ENCODE measurements around the gene DSTN. TPM values are rescaled to one million over a fixed set of nuclear protein-coding genes. Genes with fewer than 3 reads are reported as not detected.
A peak's percentile ranks its signal among the peaks of the same experiment; 100 is the strongest.

Gene DSTN
- total and polyA plus RNA-seq, 4 donors = 174 to 405 (median 314) TPM

DNA sequence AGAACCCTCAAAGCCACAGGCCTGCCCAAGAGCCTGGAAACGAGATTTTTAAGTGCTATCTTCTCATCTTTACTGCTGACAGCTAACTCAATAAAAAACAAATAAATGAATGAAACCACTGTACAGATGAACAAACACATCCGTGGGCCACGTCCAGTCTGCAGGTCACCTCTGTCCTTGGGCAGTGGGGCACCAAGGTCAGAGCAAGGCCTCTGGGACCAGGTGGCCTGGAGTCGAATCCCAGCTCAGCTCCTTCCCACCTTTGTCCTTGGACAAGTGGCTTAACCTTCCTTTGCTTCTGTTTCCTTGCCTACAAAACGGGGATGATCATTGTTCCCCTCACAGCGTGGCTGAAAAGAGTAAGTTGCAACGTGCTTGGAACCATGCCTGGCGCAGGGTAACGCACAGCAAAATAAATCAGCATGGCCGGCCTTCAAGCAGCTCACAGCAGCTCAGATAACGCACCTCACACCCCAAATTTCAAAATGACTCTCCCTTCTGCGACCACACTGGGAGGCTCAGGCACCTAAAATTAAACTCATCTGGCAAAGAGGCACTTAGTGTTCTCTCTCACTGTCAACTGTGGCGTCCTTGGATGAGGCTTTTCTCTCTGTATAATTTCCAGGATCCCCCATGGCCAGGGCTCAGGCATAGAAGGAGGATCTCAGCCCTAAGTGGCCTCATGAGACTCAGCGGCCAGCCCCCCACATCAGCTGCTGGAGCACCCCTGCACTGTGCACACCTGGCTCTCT is 76.5 kb downstream of the DSTN start:
- no peak overlapping the region for H3K27ac ChIP-seq (ENCODE audit: low read depth, low read length)
- H3K4me1 ChIP-seq (ENCODE audit: control insufficient read depth, insufficient read depth, low read length) = peaks cover 82% of the 10 kb centered on the region

GRCh38 chr20:17646961-17647301 is 77.1 kb downstream of the DSTN start:
- Histone ChIP-seq H3K4me1 (ENCODE audit: control insufficient read depth, insufficient read depth, low read length) (peaks cover 82% of the 10 kb centered on the region), H3K27me3 (ENCODE audit: control insufficient read depth, insufficient read depth, low read length) (no peaks in the 10 kb centered on the region), H3K4me3 (ENCODE audit: low read depth, low read length) (no peak overlapping the region), H3K9me3 (ENCODE audit: control insufficient read depth, insufficient read depth, low read length) (no peaks in the 10 kb centered on the region), H3K36me3 (ENCODE audit: control insufficient read depth, insufficient read depth, low read length) (peaks cover 11% of the 10 kb centered on the region), H3K27ac (ENCODE audit: low read depth, low read length) (no peak overlapping the region)
- WGBS (ENCODE audit: insufficient coverage) = 62% methylated on average over 4 of the region's 5 CpGs
- peak in 1 of 6 donors; percentile 17 for DNase-seq (ENCODE audit: low read depth in 4 of 6, low spot score in 6 of 6)

More for the DNA sequence above, 76.5 kb downstream of the DSTN start:
- H3K27me3 ChIP-seq (ENCODE audit: control insufficient read depth, insufficient read depth, low read length) = no peaks in the 10 kb centered on the region
- WGBS (ENCODE audit: insufficient coverage) = 40% methylated on average over 12 of the region's 14 CpGs
- H3K4me3 ChIP-seq (ENCODE audit: low read depth, low read length) = no peak overlapping the region
- DNase-seq (ENCODE audit: low read depth in 4 of 6, low spot score in 6 of 6) = peak in 2 of 6 donors; percentile 42 to 72
- peaks cover 17% of the 10 kb centered on the region for H3K36me3 ChIP-seq (ENCODE audit: control insufficient read depth, insufficient read depth, low read length)
- no peaks in the 10 kb centered on the region for H3K9me3 ChIP-seq (ENCODE audit: control insufficient read depth, insufficient read depth, low read length)

GRCh38 chr20:17647391-17648314 is 77.8 kb downstream of the DSTN start:
- H3K4me3 ChIP-seq (ENCODE audit: low read depth, low read length) = no peak overlapping the region
- H3K9me3 ChIP-seq (ENCODE audit: control insufficient read depth, insufficient read depth, low read length) = no peaks in the 10 kb centered on the region
- peaks cover 80% of the 10 kb centered on the region for H3K4me1 ChIP-seq (ENCODE audit: control insufficient read depth, insufficient read depth, low read length)
- 85% methylated on average over 19 of the region's 20 CpGs for WGBS (ENCODE audit: insufficient coverage)
- no peaks in the 10 kb centered on the region for H3K27me3 ChIP-seq (ENCODE audit: control insufficient read depth, insufficient read depth, low read length)
- H3K27ac ChIP-seq (ENCODE audit: low read depth, low read length) = no peak overlapping the region
- H3K36me3 ChIP-seq (ENCODE audit: control insufficient read depth, insufficient read depth, low read length) = peaks cover 9% of the 10 kb centered on the region
- DNase-seq (ENCODE audit: low read depth in 4 of 6, low spot score in 6 of 6) = no peak

DNA sequence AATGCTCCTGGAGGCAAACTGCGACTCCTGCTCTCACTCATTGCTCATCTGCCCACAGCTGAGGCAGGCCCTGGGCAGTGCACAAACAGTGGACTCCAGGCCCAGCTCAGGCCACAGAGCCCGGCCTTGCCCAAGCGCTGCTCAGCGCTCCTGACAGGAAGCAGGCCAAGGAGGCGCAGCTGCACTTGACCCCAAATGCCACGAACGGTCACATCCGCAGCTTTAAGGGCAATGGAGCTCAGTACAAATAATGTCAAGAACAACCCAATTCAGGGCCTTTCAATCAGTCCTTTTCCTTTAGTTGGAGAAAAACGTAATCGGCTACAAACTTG is 78.4 kb downstream of the DSTN start:
- Histone ChIP-seq H3K36me3 (ENCODE audit: control insufficient read depth, insufficient read depth, low read length) (peaks cover 8% of the 10 kb centered on the region), H3K27ac (ENCODE audit: low read depth, low read length) (no peak overlapping the region), H3K9me3 (ENCODE audit: control insufficient read depth, insufficient read depth, low read length) (no peaks in the 10 kb centered on the region), H3K4me1 (ENCODE audit: control insufficient read depth, insufficient read depth, low read length) (peaks cover 74% of the 10 kb centered on the region), H3K4me3 (ENCODE audit: low read depth, low read length) (no peak overlapping the region), H3K27me3 (ENCODE audit: control insufficient read depth, insufficient read depth, low read length) (no peaks in the 10 kb centered on the region)
- WGBS (ENCODE audit: insufficient coverage) = 90% methylated on average over 8 of the region's 10 CpGs
- DNase-seq (ENCODE audit: low read depth in 4 of 6, low spot score in 6 of 6) = no peak

DNA sequence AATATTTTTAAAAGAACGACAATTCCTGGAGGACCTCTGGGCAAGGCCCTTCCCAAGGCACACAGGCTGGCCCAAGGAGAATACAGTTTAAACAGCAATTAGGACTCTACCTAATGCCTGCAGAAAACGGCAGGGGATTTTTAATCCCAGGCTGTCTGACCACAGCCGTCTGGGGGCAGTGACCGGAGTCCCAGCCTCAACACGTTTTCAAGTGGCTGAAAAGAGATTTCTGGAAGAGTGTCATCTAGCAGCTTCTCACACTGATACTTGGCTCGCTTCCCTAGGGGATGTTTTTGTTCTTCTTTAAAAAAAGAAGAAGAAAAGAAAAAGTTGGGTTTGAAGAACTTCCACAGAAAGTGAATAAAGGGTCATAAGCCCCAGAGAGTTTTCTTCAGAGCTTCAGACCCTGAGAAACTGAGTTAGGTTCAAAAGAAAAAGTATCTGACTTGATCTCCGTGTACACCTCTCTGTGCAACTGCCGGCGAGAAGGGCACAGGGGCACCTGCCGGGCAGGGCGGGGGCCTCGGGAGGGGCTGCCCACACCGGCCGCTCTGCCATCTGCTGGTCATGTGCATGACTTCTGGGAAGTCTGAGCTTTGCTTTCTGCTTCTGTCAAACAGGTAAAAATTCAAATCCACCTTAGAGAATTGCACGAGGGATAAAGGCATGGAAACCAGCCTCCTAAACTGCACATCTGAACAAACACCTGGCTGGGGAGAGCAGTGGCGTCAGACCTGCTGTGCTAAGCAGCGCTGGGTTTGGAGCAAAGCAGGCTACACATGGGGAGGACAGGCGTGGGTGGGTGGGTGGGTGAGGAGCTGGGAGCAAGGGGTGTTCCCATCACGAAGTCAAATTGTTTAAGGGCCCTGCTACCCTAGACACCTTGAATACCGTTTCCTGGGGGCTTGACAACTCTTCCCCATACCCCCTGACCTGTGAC is 79.2 kb downstream of the DSTN start:
- H3K4me1 ChIP-seq (ENCODE audit: control insufficient read depth, insufficient read depth, low read length) = peaks cover 66% of the 10 kb centered on the region
- 47% methylated on average over 12 of the region's 20 CpGs for WGBS (ENCODE audit: insufficient coverage)
- H3K9me3 ChIP-seq (ENCODE audit: control insufficient read depth, insufficient read depth, low read length) = no peaks in the 10 kb centered on the region
- peaks cover 9% of the 10 kb centered on the region for H3K36me3 ChIP-seq (ENCODE audit: control insufficient read depth, insufficient read depth, low read length)
- H3K27ac ChIP-seq (ENCODE audit: low read depth, low read length) = no peak overlapping the region
- DNase-seq (ENCODE audit: low read depth in 4 of 6, low spot score in 6 of 6) = peak in 1 of 6 donors; percentile 48
- H3K27me3 ChIP-seq (ENCODE audit: control insufficient read depth, insufficient read depth, low read length) = no peaks in the 10 kb centered on the region
- no peak overlapping the region for H3K4me3 ChIP-seq (ENCODE audit: low read depth, low read length)

DNA sequence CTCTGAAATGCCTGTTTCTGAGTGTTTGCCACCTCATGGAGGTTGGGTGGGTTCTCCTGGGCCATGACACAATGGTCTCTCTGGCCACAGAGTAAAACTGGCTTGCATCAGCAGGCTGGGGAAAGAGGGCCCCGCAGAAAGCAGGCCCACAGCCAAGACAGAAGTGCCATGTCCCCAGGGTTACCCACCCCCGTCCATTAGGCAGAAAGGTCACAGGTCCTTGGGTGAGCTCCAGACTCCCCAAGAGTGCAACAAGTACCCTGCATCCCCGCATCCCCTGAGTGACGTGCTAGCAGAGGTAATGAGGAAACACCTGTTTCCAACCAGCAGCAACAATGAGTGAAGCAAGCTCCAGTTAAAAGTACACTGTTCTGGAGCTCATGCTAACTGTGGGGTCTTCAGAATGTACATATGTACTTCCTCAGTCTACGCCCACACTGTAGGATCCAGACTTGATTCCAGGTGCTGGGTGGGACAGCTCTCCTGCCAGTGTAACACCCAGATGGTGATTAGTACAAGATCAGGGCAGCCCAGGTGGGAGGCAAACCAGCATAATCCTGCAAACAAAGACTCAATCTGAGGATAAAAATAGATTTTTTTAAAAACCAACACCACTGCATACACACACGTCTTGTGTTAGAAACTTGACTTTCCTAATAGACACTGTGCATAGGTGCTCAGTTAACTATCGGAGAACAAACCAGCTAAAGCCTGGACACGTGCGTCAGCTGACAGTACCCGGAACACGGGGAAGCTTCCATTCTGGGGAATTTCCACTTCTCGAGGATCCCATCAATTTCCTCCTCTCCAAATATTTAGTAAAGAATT is 80.6 kb downstream of the DSTN start:
- no peak overlapping the region for H3K4me3 ChIP-seq (ENCODE audit: low read depth, low read length)
- H3K9me3 ChIP-seq (ENCODE audit: control insufficient read depth, insufficient read depth, low read length) = no peaks in the 10 kb centered on the region
- peaks cover 9% of the 10 kb centered on the region for H3K36me3 ChIP-seq (ENCODE audit: control insufficient read depth, insufficient read depth, low read length)
- no peak overlapping the region for H3K27ac ChIP-seq (ENCODE audit: low read depth, low read length)
- WGBS (ENCODE audit: insufficient coverage) = 78% methylated on average over 5 of the region's 12 CpGs
- no peak for DNase-seq (ENCODE audit: low read depth in 4 of 6, low spot score in 6 of 6)
- H3K4me1 ChIP-seq (ENCODE audit: control insufficient read depth, insufficient read depth, low read length) = peaks cover 53% of the 10 kb centered on the region
- no peaks in the 10 kb centered on the region for H3K27me3 ChIP-seq (ENCODE audit: control insufficient read depth, insufficient read depth, low read length)

DNA sequence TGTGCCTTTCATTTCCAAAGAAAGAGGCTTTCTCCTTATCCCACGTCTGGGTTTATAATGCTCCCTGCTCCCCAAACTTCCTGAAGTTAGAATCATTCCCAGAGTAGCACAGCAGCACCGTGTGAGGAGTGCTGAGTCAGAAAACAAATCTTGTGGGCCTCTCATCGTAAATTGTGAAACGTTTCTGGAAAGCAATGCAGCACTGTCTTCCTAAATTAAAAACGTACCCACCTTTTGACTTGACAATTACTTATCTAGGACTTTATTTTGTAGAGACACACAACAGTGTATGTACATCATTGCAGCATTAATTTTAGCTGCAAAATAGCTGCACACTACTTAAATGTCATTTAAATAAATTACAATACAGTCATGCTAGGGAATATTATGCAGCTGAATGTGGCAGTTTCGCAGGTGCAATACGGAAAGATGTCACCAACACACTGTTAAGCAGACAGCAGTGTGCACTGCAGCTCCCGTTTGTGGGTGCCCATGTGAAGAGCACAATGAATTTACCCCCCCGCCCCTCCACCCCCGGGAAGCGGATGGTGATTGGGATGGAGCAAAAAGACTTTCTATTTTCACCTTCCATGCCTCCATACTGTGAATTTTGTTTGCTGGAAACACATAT is 81.4 kb downstream of the DSTN start:
- no peaks in the 10 kb centered on the region for H3K27me3 ChIP-seq (ENCODE audit: control insufficient read depth, insufficient read depth, low read length)
- H3K4me1 ChIP-seq (ENCODE audit: control insufficient read depth, insufficient read depth, low read length) = peaks cover 46% of the 10 kb centered on the region
- peaks cover 9% of the 10 kb centered on the region for H3K36me3 ChIP-seq (ENCODE audit: control insufficient read depth, insufficient read depth, low read length)
- WGBS (ENCODE audit: insufficient coverage) = 17% methylated on average over 1 of the region's 11 CpGs
- H3K4me3 ChIP-seq (ENCODE audit: low read depth, low read length) = no peak overlapping the region
- H3K9me3 ChIP-seq (ENCODE audit: control insufficient read depth, insufficient read depth, low read length) = no peaks in the 10 kb centered on the region
- DNase-seq (ENCODE audit: low read depth in 4 of 6, low spot score in 6 of 6) = no peak
- no peak overlapping the region for H3K27ac ChIP-seq (ENCODE audit: low read depth, low read length)

GRCh38 chr20:17651760-17652388 is 82.0 kb downstream of the DSTN start:
- peaks cover 40% of the 10 kb centered on the region for H3K4me1 ChIP-seq (ENCODE audit: control insufficient read depth, insufficient read depth, low read length)
- H3K36me3 ChIP-seq (ENCODE audit: control insufficient read depth, insufficient read depth, low read length) = peaks cover 9% of the 10 kb centered on the region
- WGBS (ENCODE audit: insufficient coverage) = 85% methylated on average over 2 of the region's 2 CpGs
- no peak overlapping the region for H3K4me3 ChIP-seq (ENCODE audit: low read depth, low read length)
- H3K9me3 ChIP-seq (ENCODE audit: control insufficient read depth, insufficient read depth, low read length) = no peaks in the 10 kb centered on the region
- H3K27ac ChIP-seq (ENCODE audit: low read depth, low read length) = no peak overlapping the region
- DNase-seq (ENCODE audit: low read depth in 4 of 6, low spot score in 6 of 6) = no peak
- H3K27me3 ChIP-seq (ENCODE audit: control insufficient read depth, insufficient read depth, low read length) = no peaks in the 10 kb centered on the region
